A549 (cell line): Measurements from ENCODE around the gene SARM1. TPM values are rescaled to one million over a fixed set of nuclear protein-coding genes. Genes with fewer than 3 reads are reported as not detected.

Source experiments
- ATAC-seq, 2 experiments: fragments of 200-7000 bp in 1 of 2; fragments of >200 bp in 1 of 2; cut with Nextera tagmentation in 1 of 2; cut with Tn5 transposase in 1 of 2; 3 replicates each; pipeline versions ENCODE4 v1.8.0 to v1.9.1; 2018 to 2020; ENCODE audit warnings: mild to moderate bottlenecking in 1 of 2, moderate library complexity in 1 of 2
- CTCF ChIA-PET: fragments of 300-600 bp; sonication (Branson Sonifier 250); formaldehyde crosslinking; extraction: SDS; loops from one replicate; lab custom pipeline; 2021; ENCODE audit warnings: antibody characterized with exemption, inconsistent platforms; lab: Yijun Ruan, JAX
- POLR2A ChIA-PET: fragments of 350-600 bp; formaldehyde crosslinking; extraction: SDS; loops from one replicate; lab custom pipeline; 2021; ENCODE audit warnings: antibody characterized with exemption, inconsistent platforms; lab: Yijun Ruan, JAX
- DNase-seq, 2 experiments: peaks; one replicate each; pipeline versions ENCODE4 v3.0.0 to v3.0.0-alpha.2; 2011 to 2016; ENCODE audit warnings: low read depth in 1 of 2, low spot score in 1 of 2
- FAIRE-seq: peaks from 2 replicates; lab custom pipeline; 2011; peaks lifted over from hg19 to GRCh38; lab: Jason Lieb, UNC
- H3K27ac ChIP-seq, 2 experiments: fragments of >200 bp; sonication (Bioruptor Twin); formaldehyde crosslinking; 3 replicates each; pipeline ENCODE4 v1.5.1; 2016 to 2017
- H3K4me1 ChIP-seq: fragments of >200 bp; sonication (Bioruptor Twin); formaldehyde crosslinking; 3 replicates; pipeline ENCODE4 v1.6.1; 2016
- H3K4me2 ChIP-seq: fragments of >200 bp; sonication (Bioruptor Twin); formaldehyde crosslinking; 3 replicates; pipeline ENCODE4 v1.6.1; 2016
- H3K4me3 ChIP-seq: fragments of >200 bp; sonication (Bioruptor Twin); formaldehyde crosslinking; 3 replicates; pipeline ENCODE4 v1.5.1; 2016
- H3K9me3 ChIP-seq: fragments of >200 bp; sonication (Bioruptor Twin); formaldehyde crosslinking; 3 replicates; pipeline ENCODE4 v1.6.1; 2016
- CBX2 ChIP-seq: fragments of 200-600 bp; sonication (generic); IDR thresholded peaks from 2 replicates; pipeline ENCODE4 v1.6.1; 2016; ENCODE audit warnings: low read depth, mild to moderate bottlenecking, borderline replicate concordance
- CBX8 ChIP-seq: fragments of 200-600 bp; sonication (generic); IDR thresholded peaks from 2 replicates; pipeline ENCODE4 v1.6.1; 2016
- CHD4 ChIP-seq: fragments of 200-600 bp; sonication (generic); IDR thresholded peaks from 2 replicates; pipeline ENCODE4 v1.6.1; 2016; ENCODE audit warnings: antibody characterized with exemption, mild to moderate bottlenecking, borderline replicate concordance
- HOXA7 ChIP-seq: fragments of 250-450 bp; sonication (Bioruptor Pico); IDR thresholded peaks from 2 replicates; pipeline ENCODE4 v1.5.0; 2020; ENCODE audit warnings: mild to moderate bottlenecking, moderate library complexity
- KDM1A ChIP-seq: fragments of 200-600 bp; sonication (generic); IDR thresholded peaks from 2 replicates; pipeline ENCODE4 v1.6.1; 2016; ENCODE audit warnings: low read depth, mild to moderate bottlenecking
- KDM5A ChIP-seq: fragments of 200-600 bp; sonication (generic); IDR thresholded peaks from 2 replicates; pipeline ENCODE4 v1.6.1; 2016; ENCODE audit warnings: antibody characterized with exemption, mild to moderate bottlenecking
- MAZ ChIP-seq: fragments of 150-350 bp; IDR thresholded peaks from 2 replicates; pipeline ENCODE4 v1.6.1; 2014; ENCODE audit warnings: antibody characterized with exemption, low read depth, low read length, borderline replicate concordance
- NR3C1 ChIP-seq: fragments of >200 bp; sonication (Bioruptor Twin); formaldehyde crosslinking; IDR thresholded peaks from 3 replicates; pipeline ENCODE4 v1.6.1; 2017
- PHF8 ChIP-seq: fragments of 200-600 bp; sonication (generic); IDR thresholded peaks from 2 replicates; pipeline ENCODE4 v1.6.1; 2016; ENCODE audit warnings: low read depth, mild to moderate bottlenecking, antibody characterized with exemption, moderate library complexity, borderline replicate concordance
- SMC3 ChIP-seq: fragments of >200 bp; sonication (Bioruptor Twin); formaldehyde crosslinking; IDR thresholded peaks from 3 replicates; pipeline ENCODE4 v1.6.1; 2018; ENCODE audit warnings: inconsistent platforms
- ZFP36 ChIP-seq: fragments of 450-650 bp; IDR thresholded peaks from 2 replicates; pipeline ENCODE4 v1.6.1; 2014; ENCODE audit warnings: borderline replicate concordance; ENCODE audit not compliant: partially characterized antibody
- ZSCAN20 ChIP-seq: fragments of 250-450 bp; sonication (Bioruptor Pico); IDR thresholded peaks from 2 replicates; pipeline ENCODE4 v1.8.0; 2022; ENCODE audit warnings: mild to moderate bottlenecking, moderate library complexity
- WGBS: methylation state at CpG from one replicate; pipeline ENCODE4 v1.1.6; 2017; ENCODE audit errors: missing lambda C conversion rate; 5-methylcytosine and 5-hydroxymethylcytosine counted together
- polyA plus RNA-seq, 4 experiments: library from polyadenylated mRNA; depleted of rRNA in 3 of 4; stranded (reverse); fragments of >200 nt; fragmentation: RNase III in 1 of 4; extraction: RNeasy Plus Mini Kit Qiagen cat#74134 plus additional on column Dnase treatment in 1 of 4; gene quantifications; 2 replicates in 3 of 4; 3 replicates in 1 of 4; pipeline ENCODE4 v1.2.3, GENCODE V29; 2011 to 2017
- TF ChIP-seq, protein P1 (sequence below): IDR thresholded peaks from 2 replicates; pipeline ENCODE4 v1.6.1; 2012; ENCODE audit warnings: low read depth, borderline replicate concordance
- TF ChIP-seq, protein P2 (sequence below): fragments of 450-650 bp; IDR thresholded peaks from 2 replicates; pipeline ENCODE4 v1.6.1; 2014; ENCODE audit warnings: antibody characterized with exemption
- TF ChIP-seq, protein P3 (sequence below): fragments of >200 bp; sonication (Bioruptor Twin); formaldehyde crosslinking; IDR thresholded peaks from 3 replicates; pipeline ENCODE4 v1.5.1; 2016

Gene SARM1
- polyA plus RNA-seq, 2 of the 4 experiments (the other 2 are of a cell fraction) = 4.0 to 6.9 TPM

DNA sequence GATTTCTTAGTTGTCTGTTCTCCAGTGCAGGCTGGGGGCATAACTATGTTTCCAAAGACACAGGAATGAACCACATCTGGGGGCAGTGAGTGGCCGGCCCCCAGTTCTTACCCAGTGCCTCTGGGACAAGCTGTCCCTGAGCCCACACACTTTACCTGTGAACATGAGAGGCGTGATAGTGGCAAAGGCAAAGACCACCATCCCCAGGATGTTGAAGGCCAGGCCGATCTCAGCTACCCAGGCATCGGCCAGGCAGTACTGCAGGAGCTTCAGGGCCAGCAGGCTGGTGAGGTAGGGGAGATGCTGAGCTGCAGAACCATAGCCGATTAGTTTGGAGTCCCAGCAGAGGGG is 32.9 kb downstream of the SARM1 start:
- ChIA-PET CTCF (interaction anchor here (1.1 to 5.6 kb wide), 3 partner anchors 13 to 62 kb away, joined by 4 to 53 read pairs (median 4); no protein-coding TSS in a partner anchor), POLR2A (interaction anchor here (0.9 kb wide), 2 partner anchors 18 to 69 kb away, joined by 3 read pairs; partner anchors contain the start of genes IFT20 and TNFAIP1)
- DNase-seq (no peak), ATAC-seq (no peak), FAIRE-seq (no peak)
- TF ChIP-seq ZFP36 = no peak
- TF ChIP-seq NR3C1 = no peak
- TF ChIP-seq ZSCAN20 = no peak
- no peak for TF ChIP-seq CBX2
- no peak for TF ChIP-seq KDM5A
- TF ChIP-seq, protein P1, sequence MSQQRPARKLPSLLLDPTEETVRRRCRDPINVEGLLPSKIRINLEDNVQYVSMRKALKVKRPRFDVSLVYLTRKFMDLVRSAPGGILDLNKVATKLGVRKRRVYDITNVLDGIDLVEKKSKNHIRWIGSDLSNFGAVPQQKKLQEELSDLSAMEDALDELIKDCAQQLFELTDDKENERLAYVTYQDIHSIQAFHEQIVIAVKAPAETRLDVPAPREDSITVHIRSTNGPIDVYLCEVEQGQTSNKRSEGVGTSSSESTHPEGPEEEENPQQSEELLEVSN = no peak
- TF ChIP-seq, protein P2, sequence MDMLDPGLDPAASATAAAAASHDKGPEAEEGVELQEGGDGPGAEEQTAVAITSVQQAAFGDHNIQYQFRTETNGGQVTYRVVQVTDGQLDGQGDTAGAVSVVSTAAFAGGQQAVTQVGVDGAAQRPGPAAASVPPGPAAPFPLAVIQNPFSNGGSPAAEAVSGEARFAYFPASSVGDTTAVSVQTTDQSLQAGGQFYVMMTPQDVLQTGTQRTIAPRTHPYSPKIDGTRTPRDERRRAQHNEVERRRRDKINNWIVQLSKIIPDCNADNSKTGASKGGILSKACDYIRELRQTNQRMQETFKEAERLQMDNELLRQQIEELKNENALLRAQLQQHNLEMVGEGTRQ = no peak
- no peak for TF ChIP-seq HOXA7
- TF ChIP-seq MAZ = no peak
- no peak for TF ChIP-seq SMC3
- no peak for TF ChIP-seq PHF8
- TF ChIP-seq, protein P3, sequence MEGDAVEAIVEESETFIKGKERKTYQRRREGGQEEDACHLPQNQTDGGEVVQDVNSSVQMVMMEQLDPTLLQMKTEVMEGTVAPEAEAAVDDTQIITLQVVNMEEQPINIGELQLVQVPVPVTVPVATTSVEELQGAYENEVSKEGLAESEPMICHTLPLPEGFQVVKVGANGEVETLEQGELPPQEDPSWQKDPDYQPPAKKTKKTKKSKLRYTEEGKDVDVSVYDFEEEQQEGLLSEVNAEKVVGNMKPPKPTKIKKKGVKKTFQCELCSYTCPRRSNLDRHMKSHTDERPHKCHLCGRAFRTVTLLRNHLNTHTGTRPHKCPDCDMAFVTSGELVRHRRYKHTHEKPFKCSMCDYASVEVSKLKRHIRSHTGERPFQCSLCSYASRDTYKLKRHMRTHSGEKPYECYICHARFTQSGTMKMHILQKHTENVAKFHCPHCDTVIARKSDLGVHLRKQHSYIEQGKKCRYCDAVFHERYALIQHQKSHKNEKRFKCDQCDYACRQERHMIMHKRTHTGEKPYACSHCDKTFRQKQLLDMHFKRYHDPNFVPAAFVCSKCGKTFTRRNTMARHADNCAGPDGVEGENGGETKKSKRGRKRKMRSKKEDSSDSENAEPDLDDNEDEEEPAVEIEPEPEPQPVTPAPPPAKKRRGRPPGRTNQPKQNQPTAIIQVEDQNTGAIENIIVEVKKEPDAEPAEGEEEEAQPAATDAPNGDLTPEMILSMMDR = no peak
- H3K9me3 ChIP-seq = no peaks in the 10 kb centered on the region
- H3K4me2 ChIP-seq = no peak overlapping the region; the same call in 2 of the 3 replicates
- 94% methylated on average over 5 of the region's 5 CpGs for WGBS
- no peak overlapping the region for H3K4me3 ChIP-seq
- H3K4me1 ChIP-seq = peaks cover 15% of the 10 kb centered on the region
- H3K27ac ChIP-seq = no peak overlapping the region

DNA sequence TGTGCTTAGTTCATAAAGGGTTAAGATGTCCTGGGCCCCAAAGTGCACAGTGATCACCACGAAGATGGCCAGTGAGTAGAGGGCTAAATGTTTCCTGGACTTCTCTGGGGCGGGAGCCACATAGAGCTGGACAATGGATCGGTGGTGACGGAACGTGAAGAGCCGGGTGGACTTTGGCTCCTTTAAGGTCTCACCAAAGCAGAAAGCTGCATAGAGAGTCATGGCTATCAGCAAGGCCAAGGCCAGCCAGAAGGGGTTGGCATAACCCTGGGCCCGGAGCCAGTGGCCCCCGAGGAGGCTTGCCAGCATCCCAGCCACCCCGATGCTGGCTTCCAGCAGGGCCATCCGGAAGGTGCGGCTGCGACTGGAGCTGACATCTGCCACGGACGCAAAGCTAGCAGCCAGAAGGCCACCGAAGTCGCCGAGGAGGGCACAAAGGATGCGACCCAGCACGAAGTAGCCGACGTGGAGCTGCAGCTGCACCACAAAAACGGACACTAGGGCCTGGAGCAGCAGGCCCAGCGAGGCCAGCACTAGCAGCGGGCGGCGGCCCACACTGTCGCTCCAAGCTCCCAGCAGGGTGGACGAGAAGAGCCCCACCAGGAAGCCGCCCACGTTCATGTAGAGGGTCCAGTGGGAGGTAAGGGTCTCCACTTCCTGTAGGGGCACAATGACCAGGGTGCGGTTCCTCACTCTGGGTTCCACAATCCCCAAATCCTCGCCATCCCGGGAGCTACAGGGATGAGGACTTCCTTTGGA is 33.5 kb downstream of the SARM1 start:
- 86% methylated on average over 30 of the region's 33 CpGs for WGBS
- ChIA-PET POLR2A (interaction anchor here (0.9 to 1.4 kb wide), 4 partner anchors 18 to 70 kb away, joined by 3 read pairs; partner anchors contain the start of genes IFT20, POLDIP2 and TNFAIP1), CTCF (interaction anchor here (0.9 to 5.6 kb wide), 5 partner anchors 10 to 61 kb away, joined by 3 to 53 read pairs (median 4); no protein-coding TSS in a partner anchor)
- TF ChIP-seq CBX8 (no peak), CHD4 (no peak), PHF8 (no peak), SMC3 (no peak), NR3C1 (no peak), KDM1A (no peak), KDM5A (no peak)
- TF ChIP-seq, protein P2 = no peak
- ATAC-seq = peak in 1 of 2 experiments; percentile 7; a peak in 3 of 6 replicates
- Histone ChIP-seq H3K4me3 (peak overlapping the region; percentile 80), H3K4me1 (peaks cover 15% of the 10 kb centered on the region), H3K9me3 (no peaks in the 10 kb centered on the region), H3K4me2 (peak overlapping the region; percentile 88), H3K27ac (peak overlapping the region; percentile 89 to 96)
- DNase-seq = no peak
- FAIRE-seq = no peak
